Kidney epithelial cell (primary cell): ENCODE results near the gene TMEM19. TPM values are rescaled to one million over a fixed set of nuclear protein-coding genes. Genes with fewer than 3 reads are reported as not detected.

Source experiments
- DNase-seq: peaks from one replicate; pipeline ENCODE4 v3.0.0-alpha.2; 2010; ENCODE audit warnings: low read depth
- H3K27me3 ChIP-seq: 2 replicates; pipeline ENCODE4 v1.6.0; 2011; ENCODE audit warnings: low read length; ENCODE audit not compliant: control insufficient read depth, insufficient read depth
- H3K36me3 ChIP-seq: 2 replicates; pipeline ENCODE4 v1.5.1; 2011; ENCODE audit warnings: low read length; ENCODE audit not compliant: control insufficient read depth, insufficient read depth
- H3K4me3 ChIP-seq: 2 replicates; pipeline ENCODE4 v1.5.1; 2011; ENCODE audit warnings: low read depth, mild to moderate bottlenecking, control low read depth, low read length
- total RNA-seq: library from RNA; depleted of rRNA; stranded (reverse); fragments of >200 nt; gene quantifications from 2 replicates; pipeline ENCODE4 v1.2.3, GENCODE V29; 2015
- TF ChIP-seq, protein P1 (sequence below): IDR thresholded peaks from 2 replicates; pipeline ENCODE4 v1.5.1; 2011; ENCODE audit warnings: mild to moderate bottlenecking, moderate library complexity, low read length, control low read depth, inconsistent platforms; ENCODE audit not compliant: insufficient read depth, poor library complexity, severe bottlenecking

Gene TMEM19
- total RNA-seq, 1 donor from 2014 or later = 13.1 TPM

DNA sequence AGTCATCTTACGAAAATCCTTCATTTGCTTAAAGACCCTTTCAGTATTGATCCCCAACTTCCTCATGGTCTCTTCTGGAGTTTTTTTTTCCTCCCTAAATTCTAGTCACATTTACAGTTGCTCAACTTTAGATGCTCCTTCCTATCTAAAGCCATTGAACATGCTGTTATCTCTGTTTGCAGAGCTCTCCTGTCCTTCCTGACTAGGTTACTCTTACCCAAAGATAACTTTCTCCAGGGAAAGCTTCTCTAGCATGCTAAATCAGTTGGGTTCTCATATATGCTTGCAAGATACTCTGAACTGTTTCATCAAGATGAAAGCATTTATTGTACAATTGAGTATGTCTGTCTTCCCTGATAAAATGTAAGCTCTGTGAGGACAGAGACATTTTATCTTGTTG, 67.0 kb downstream of the TMEM19 start:
- TF ChIP-seq, protein P1, sequence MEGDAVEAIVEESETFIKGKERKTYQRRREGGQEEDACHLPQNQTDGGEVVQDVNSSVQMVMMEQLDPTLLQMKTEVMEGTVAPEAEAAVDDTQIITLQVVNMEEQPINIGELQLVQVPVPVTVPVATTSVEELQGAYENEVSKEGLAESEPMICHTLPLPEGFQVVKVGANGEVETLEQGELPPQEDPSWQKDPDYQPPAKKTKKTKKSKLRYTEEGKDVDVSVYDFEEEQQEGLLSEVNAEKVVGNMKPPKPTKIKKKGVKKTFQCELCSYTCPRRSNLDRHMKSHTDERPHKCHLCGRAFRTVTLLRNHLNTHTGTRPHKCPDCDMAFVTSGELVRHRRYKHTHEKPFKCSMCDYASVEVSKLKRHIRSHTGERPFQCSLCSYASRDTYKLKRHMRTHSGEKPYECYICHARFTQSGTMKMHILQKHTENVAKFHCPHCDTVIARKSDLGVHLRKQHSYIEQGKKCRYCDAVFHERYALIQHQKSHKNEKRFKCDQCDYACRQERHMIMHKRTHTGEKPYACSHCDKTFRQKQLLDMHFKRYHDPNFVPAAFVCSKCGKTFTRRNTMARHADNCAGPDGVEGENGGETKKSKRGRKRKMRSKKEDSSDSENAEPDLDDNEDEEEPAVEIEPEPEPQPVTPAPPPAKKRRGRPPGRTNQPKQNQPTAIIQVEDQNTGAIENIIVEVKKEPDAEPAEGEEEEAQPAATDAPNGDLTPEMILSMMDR = no peak
- Histone ChIP-seq H3K27me3 (peaks cover 2% of the 10 kb centered on the region), H3K4me3 (no peak overlapping the region), H3K36me3 (no peaks in the 10 kb centered on the region)
- DNase-seq = no peak

Other genes starting within 250 kb of the TMEM19 start
- not detected in 2 replicates for gene LGR5, start 246.3 kb upstream of the TMEM19 start, total RNA-seq
- 22.3 and 25.2 TPM in 2 replicates for gene ZFC3H1, start 22.2 kb upstream of the TMEM19 start, total RNA-seq
- 4.1 and 6.1 TPM in 2 replicates for gene THAP2, start 21.8 kb upstream of the TMEM19 start, total RNA-seq
- gene RAB21, start 68.8 kb downstream of the TMEM19 start, total RNA-seq = 28.5 and 31.0 TPM in 2 replicates
- 15.2 and 18.6 TPM in 2 replicates for gene TBC1D15, start 153.7 kb downstream of the TMEM19 start, total RNA-seq